Anterior cingulate cortex (tissue), 58 donors: ENCODE measurements around the gene TULP4.
"Not testable (repeated sequence)": the region's sequence is repeated elsewhere in the genome, so short reads cannot be mapped to it uniquely, and the experiment has no call there.

Experiments
- DNase-seq, 58 donors: peaks; one replicate each; lab custom pipeline; 2025; lab: John Stamatoyannopoulos, UW

The TULP4 gene

GRCh38 chr6:158539881-158540280 lies 227.6 kb downstream of the TULP4 start:
- no peak for DNase-seq

GRCh38 chr6:158543606-158544185 lies 231.4 kb downstream of the TULP4 start:
- DNase-seq: no peak

GRCh38 chr6:158544428-158544827 lies 232.2 kb downstream of the TULP4 start:
- no peak for DNase-seq

- DNase-seq: no peak
Measured at GRCh38 chr6:158545043-158545966, 233.0 kb downstream of the TULP4 start.

- DNase-seq: peak in 1 of 58 donors; percentile 17
Measured at GRCh38 chr6:158548418-158549161, 236.3 kb downstream of the TULP4 start.

- no peak for DNase-seq
Measured at GRCh38 chr6:158552055-158552795, 240.0 kb downstream of the TULP4 start.

- no peak for DNase-seq
Measured at GRCh38 chr6:158552796-158553138, 240.5 kb downstream of the TULP4 start.

GRCh38 chr6:158554611-158555361 lies 242.5 kb downstream of the TULP4 start:
- no peak for DNase-seq

- DNase-seq: no peak
Measured at GRCh38 chr6:158556113-158556512, 243.8 kb downstream of the TULP4 start.

- DNase-seq: not testable (repeated sequence)
Measured at GRCh38 chr6:158557110-158557509, 244.8 kb downstream of the TULP4 start.

GRCh38 chr6:158557927-158558326 lies 245.7 kb downstream of the TULP4 start:
- DNase-seq: no peak

- peak in 2 of 58 donors; percentile 24 to 29 for DNase-seq
Measured at GRCh38 chr6:158558415-158559306, 246.4 kb downstream of the TULP4 start.

GRCh38 chr6:158559338-158559894 lies 247.2 kb downstream of the TULP4 start:
- no peak for DNase-seq

GRCh38 chr6:158559895-158560835 lies 247.9 kb downstream of the TULP4 start, which contains the start of gene TMEM181:
TSS of gene TMEM181 (plus strand) at chr6:158560091. CDS start at chr6:158560225, 134 bp downstream.
- DNase-seq: peak in 56 of 58 donors; percentile 26 to 83 (median 72)

- DNase-seq: no peak
Measured at GRCh38 chr6:158560836-158561320, 248.6 kb downstream of the TULP4 start.
